Endothelial cell of umbilical vein (primary cell): ENCODE data around the gene MAST1. TPM values are rescaled to one million over a fixed set of nuclear protein-coding genes. Genes with fewer than 3 reads are reported as not detected.

ENCODE experiments used
- BruUV-seq: library from RNA; stranded (reverse); fragments of 400-500 nt; replicated peaks from 2 replicates; lab custom pipeline; 2021; lab: Mats Ljungman, UMichigan
- CTCF ChIA-PET: fragments of 300-600, 350-600 bp; sonication (Branson Sonifier 250); formaldehyde crosslinking; loops from one replicate; lab custom pipeline; 2021; ENCODE audit warnings: antibody characterized with exemption, inconsistent platforms; lab: Charles Lee
- POLR2A ChIA-PET: fragments of 300-600, 350-600 bp; sonication (Branson Sonifier 250); formaldehyde crosslinking; loops from one replicate; lab custom pipeline; 2021; ENCODE audit warnings: antibody characterized with exemption, inconsistent platforms; lab: Charles Lee
- DNase-seq: peaks from one replicate; pipeline ENCODE4 v3.0.0-alpha.2; 2011; ENCODE audit warnings: low read depth, low spot score
- FAIRE-seq: peaks from 2 replicates; lab custom pipeline; 2011; peaks lifted over from hg19 to GRCh38; lab: Jason Lieb, UNC
- H2AFZ ChIP-seq: 2 replicates; pipeline ENCODE4 v1.6.0; 2012; ENCODE audit warnings: low read depth, low read length, control low read depth, inconsistent platforms
- H3K27ac ChIP-seq: 2 replicates; pipeline ENCODE4 v1.5.1; 2011; ENCODE audit warnings: low read depth, mild to moderate bottlenecking, control low read depth, low read length, moderate library complexity; ENCODE audit not compliant: insufficient read depth
- H3K27me3 ChIP-seq, 2 experiments: 2 replicates each; pipeline versions ENCODE4 v1.6.0 to v1.6.1; 2011; ENCODE audit warnings: low read length in 2 of 2, mixed read lengths in 1 of 2; ENCODE audit not compliant: control insufficient read depth in 2 of 2, insufficient read depth in 2 of 2
- H3K36me3 ChIP-seq, 2 experiments: 2 replicates in 1 of 2; 3 replicates in 1 of 2; pipeline ENCODE4 v1.5.1; 2011; ENCODE audit warnings: low read length in 2 of 2, mild to moderate bottlenecking in 1 of 2, moderate library complexity in 1 of 2; ENCODE audit not compliant: control insufficient read depth in 2 of 2, insufficient read depth in 2 of 2; ENCODE audit errors: extremely low read depth in 1 of 2
- H3K4me1 ChIP-seq: 3 replicates; pipeline ENCODE4 v1.5.1; 2011; ENCODE audit warnings: mild to moderate bottlenecking, low read length; ENCODE audit not compliant: control insufficient read depth, insufficient read depth; ENCODE audit errors: extremely low read depth
- H3K4me2 ChIP-seq: 2 replicates; pipeline ENCODE4 v1.6.1; 2011; ENCODE audit warnings: low read length, control low read depth, mixed read lengths; ENCODE audit not compliant: insufficient read depth
- H3K4me3 ChIP-seq, 3 experiments: fragments of 200-600 bp in 1 of 3; sonication (generic), shearing (Covaris generic) in 1 of 3; replicated peaks in 1 of 3; 2 replicates each; pipeline ENCODE4 v1.5.1; 2011 to 2016; ENCODE audit warnings: control low read depth in 3 of 3, low read length in 3 of 3, mild to moderate bottlenecking in 2 of 3, inconsistent platforms in 1 of 3, low read depth in 1 of 3, moderate library complexity in 1 of 3; ENCODE audit not compliant: insufficient read depth in 1 of 3
- H3K79me2 ChIP-seq: 2 replicates; pipeline ENCODE4 v1.6.0; 2012; ENCODE audit warnings: low read length, inconsistent platforms; ENCODE audit not compliant: control insufficient read depth, insufficient read depth
- H3K9ac ChIP-seq: replicated peaks from 2 replicates; pipeline ENCODE3; 2011; ENCODE audit warnings: low read length, control low read depth; ENCODE audit not compliant: insufficient read depth; ENCODE audit errors: extremely low read depth
- H3K9me1 ChIP-seq: replicated peaks from 3 replicates; pipeline ENCODE4 v1.6.0; 2011; ENCODE audit warnings: mild to moderate bottlenecking, low read length; ENCODE audit not compliant: control insufficient read depth, insufficient read depth; ENCODE audit errors: extremely low read depth
- H3K9me3 ChIP-seq: replicated peaks from 2 replicates; pipeline ENCODE4 v1.5.1; 2012; ENCODE audit warnings: low read length, inconsistent platforms; ENCODE audit not compliant: control insufficient read depth, insufficient read depth
- H4K20me1 ChIP-seq: replicated peaks from 2 replicates; pipeline ENCODE3; 2011; ENCODE audit warnings: mild to moderate bottlenecking, low read length; ENCODE audit not compliant: control insufficient read depth, insufficient read depth; ENCODE audit errors: extremely low read depth
- CTCF ChIP-seq, 2 donors: IDR thresholded peaks; 1 replicate in 1 of 2; 2 replicates in 1 of 2; pipeline ENCODE4 v1.5.1; 2011; ENCODE audit warnings: low read length in 2 of 2, mild to moderate bottlenecking in 2 of 2, moderate library complexity in 2 of 2, control low read depth in 1 of 2, inconsistent platforms in 1 of 2, low read depth in 1 of 2; ENCODE audit not compliant: insufficient read depth in 1 of 2; ENCODE audit errors: extremely low read depth in 1 of 2
- FOS ChIP-seq: IDR thresholded peaks from 2 replicates; pipeline ENCODE4 v1.6.1; 2011; ENCODE audit warnings: mild to moderate bottlenecking, low read length, moderate library complexity, borderline replicate concordance; ENCODE audit not compliant: insufficient read depth
- POLR2AphosphoS5 ChIP-seq: IDR thresholded peaks from 2 replicates; pipeline ENCODE4 v1.6.1; 2012; ENCODE audit warnings: low read depth, mild to moderate bottlenecking, control low read depth, low read length, moderate library complexity; ENCODE audit not compliant: insufficient read depth
- dilution Hi-C: fragments of 300-500 bp; cut with MboI; formaldehyde crosslinking; loops from one replicate; pipeline ENCODE4 v1.15.0; 2019; ENCODE audit warnings: low sequenced_read_pairs; ENCODE audit not compliant: extremely low pct_ligation_motif_present
- intact Hi-C: fragments of 100-400 bp; cut with micrococcal nuclease; formaldehyde crosslinking; loops from one replicate; pipeline ENCODE4 v1.10.0; 2022
- polyA plus RNA-seq, 4 experiments: library from polyadenylated mRNA; depleted of rRNA in 3 of 4; stranded (reverse) in 3 of 4; unstranded in 1 of 4; fragments of >200 nt; gene quantifications; 2 replicates each; pipeline versions ENCODE4 v1.2.1 to v1.2.3, GENCODE V29; 2011 to 2012; ENCODE audit warnings: missing spikeins in 1 of 4
- total RNA-seq: library from RNA; stranded (reverse); gene quantifications from 2 replicates; pipeline ENCODE4 v1.2.3, GENCODE V29; 2021

The MAST1 gene
- total and polyA plus RNA-seq, 2 donors (not counting 3 experiments of a cell fraction or from before 2014, with no cell fraction given) = 0.13 to 0.46 TPM

GRCh38 chr19:12788682-12789097 is 49.6 kb upstream of the MAST1 start:
- peak overlapping the region; percentile 66 for H3K9ac ChIP-seq

More at GRCh38 chr19:12788682-12789097, 49.6 kb upstream of the MAST1 start:
- Histone ChIP-seq H3K4me1 (peaks cover 30% of the 10 kb centered on the region), H3K79me2 (peaks cover 14% of the 10 kb centered on the region), H3K36me3 (no peaks in the 10 kb centered on the region), H3K27me3 (no peaks in the 10 kb centered on the region), H3K9me1 (no peaks in the 10 kb centered on the region), H3K4me3 (no peak overlapping the region), H3K27ac (peak overlapping the region; percentile 65), H3K4me2 (peak overlapping the region; percentile 31), H2AFZ (peak overlapping the region; percentile 12), H4K20me1 (no peaks in the 10 kb centered on the region), H3K9me3 (no peaks in the 10 kb centered on the region)
- POLR2A ChIA-PET = interaction anchor here (1.1 to 1.4 kb wide), 2 partner anchors 11 to 28 kb away, joined by 3 to 4 read pairs; no protein-coding TSS in a partner anchor
- FAIRE-seq (peak; percentile 38), DNase-seq (peak; percentile 82)
- BruUV-seq = no TSS peak
- intact Hi-C loops (loop anchor here (10.0 kb wide), 1 partner anchor 146 kb away; the partner anchor contains the start of genes CALR and FARSA), dilution Hi-C loops (no loop called here)
- CTCF ChIA-PET = interaction anchor here (0.9 to 4.7 kb wide), 5 partner anchors 11 to 28 kb away, joined by 3 to 48 read pairs (median 7); no protein-coding TSS in a partner anchor
- TF ChIP-seq FOS (no peak), CTCF (IDR thresholded peaks at IDR 0.05; ENCODE audit: extremely low read depth in 1 of 2, insufficient read depth in 1 of 2, low read depth in 1 of 2, low read length in 2 of 2) (peak in 1 of 2 donors; percentile 1), POLR2AphosphoS5 (peak; percentile 63)
